SIG-M5 treated with dmso at 0.1 percent for 504 hours (cell line): ENCODE data around the gene IRAK1.

Source experiments
- DNase-seq: peaks from one replicate; lab custom pipeline; 2025; ENCODE audit not compliant: unreplicated experiment; lab: John Stamatoyannopoulos, UW

The IRAK1 gene

DNA sequence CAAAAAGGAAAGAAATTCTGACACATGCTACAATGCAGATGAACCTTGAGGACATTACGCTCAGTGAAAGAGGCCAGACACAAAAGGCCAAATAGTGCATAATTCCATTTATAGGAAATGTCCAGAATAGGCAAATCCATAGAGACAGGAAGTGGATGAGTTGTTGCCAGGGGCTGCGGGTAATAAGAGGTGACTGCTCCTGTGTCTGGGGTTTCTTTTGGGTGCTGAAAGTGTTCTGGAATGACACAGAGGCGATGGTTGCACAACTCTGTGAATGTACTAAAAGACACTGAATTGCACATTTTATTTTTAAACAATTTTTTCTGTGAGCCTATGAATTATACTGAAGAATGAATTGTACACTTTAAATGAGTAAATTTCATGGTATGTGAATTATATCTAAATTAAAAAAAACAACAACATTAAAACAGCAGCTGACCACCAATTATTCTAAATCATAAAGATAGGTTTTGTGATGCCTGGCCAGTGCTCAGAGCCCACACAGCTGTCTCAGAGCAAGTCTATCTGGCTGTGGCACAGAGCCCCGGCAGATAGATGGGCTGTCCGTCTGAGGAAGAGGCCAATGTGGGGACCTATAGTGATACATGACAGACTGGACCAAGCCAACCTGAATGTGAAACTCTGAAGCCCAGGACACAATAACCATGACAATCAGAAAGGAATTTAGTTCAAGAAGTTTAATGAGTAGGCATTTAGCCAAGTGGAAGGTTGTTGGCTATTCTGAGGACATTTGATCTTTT, 23.5 kb upstream of the IRAK1 start:
- peak; percentile 29 for DNase-seq

DNA sequence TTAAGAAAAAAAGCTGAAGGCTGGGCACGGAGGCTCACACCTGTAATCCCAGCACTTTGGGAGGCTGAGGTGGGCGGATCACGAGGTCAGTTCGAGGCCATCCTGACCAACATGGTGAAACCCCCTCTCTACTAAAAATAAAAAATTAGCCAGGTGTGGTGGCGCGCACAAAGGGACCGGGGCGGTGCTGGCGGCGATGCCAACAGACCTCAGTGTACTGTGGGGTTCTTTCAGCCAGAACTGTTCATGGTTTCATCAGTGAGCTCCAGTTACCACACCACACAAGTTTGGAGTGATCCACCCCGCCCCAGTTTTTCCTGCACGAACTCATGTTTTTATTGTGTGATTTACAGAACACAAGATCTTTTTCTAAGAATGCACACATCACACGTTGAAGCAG, 21.2 kb upstream of the IRAK1 start:
- no peak for DNase-seq

GRCh38 chrX:154040307-154040756, 20.6 kb upstream of the IRAK1 start:
- DNase-seq, result peak; percentile 92

DNA sequence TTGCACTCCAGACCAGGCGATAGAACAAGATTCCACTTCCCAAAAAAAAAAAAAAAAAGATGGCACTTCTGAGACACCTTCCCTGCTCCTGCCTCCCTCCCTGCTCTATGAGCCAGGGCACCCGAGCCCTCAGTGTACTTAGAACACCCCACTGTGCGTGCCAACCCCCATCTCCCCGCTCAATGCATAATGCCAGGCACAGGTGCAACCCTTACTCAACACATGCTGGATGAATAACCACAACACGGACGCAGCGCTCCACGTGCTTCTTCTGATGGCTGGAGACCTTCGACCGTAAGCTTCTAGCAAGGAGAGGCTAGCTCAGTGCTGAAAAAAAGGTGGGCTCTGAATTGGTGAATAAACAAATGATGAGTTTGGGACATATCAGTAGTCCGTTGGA, 19.9 kb upstream of the IRAK1 start:
- DNase-seq, result no peak

GRCh38 chrX:154038656-154039055, 19.0 kb upstream of the IRAK1 start:
- no peak for DNase-seq

DNA sequence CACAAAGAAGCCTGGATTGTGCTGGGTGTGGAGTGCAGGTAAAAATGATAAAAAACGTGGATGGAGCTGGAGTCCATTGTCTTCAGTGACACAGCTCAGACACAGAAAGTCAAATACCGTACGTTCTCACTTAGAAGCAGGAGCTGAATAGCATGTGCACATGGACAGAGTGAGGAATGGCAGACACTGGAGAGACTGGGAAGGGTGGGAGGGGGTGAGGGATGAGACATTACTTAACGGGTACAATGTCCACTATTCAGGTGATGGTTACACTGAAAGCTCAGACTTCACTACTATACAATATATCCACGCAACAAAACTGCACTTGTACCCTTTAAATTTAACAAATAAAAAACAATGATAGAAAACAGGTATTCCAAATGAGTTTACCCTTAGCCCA, 18.1 kb upstream of the IRAK1 start:
- no peak for DNase-seq

DNA sequence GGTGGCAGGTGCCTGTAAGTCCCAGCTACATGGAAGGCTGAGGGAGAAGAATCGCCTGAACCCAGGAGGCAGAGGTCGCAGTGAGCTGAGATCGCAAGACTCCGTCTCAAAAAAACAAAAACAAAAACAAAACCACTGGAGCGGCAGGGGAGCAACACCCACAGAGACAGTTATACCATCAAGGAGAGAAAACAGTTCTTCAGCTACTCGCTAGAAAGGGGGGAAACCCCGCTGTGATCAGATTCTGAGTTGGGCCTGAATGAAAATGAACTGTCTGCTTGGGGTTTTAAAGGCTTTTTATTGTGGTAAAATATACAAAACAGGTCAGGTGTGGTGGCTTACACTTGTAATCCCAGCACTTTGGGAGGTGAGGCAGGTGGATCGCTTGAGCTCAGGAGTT, 16.8 kb upstream of the IRAK1 start:
- no peak for DNase-seq

GRCh38 chrX:154033848-154034247, 14.1 kb upstream of the IRAK1 start:
- no peak for DNase-seq

- DNase-seq, result no peak
Measured at GRCh38 chrX:154032653-154033052, 13.0 kb upstream of the IRAK1 start.

- no peak for DNase-seq
Measured at GRCh38 chrX:154032160-154032559, 12.5 kb upstream of the IRAK1 start.

- no peak for DNase-seq
Measured at GRCh38 chrX:154030715-154031305, 11.1 kb upstream of the IRAK1 start.

GRCh38 chrX:154030266-154030665, 10.6 kb upstream of the IRAK1 start:
- DNase-seq, result no peak

- DNase-seq, result no peak
Measured at GRCh38 chrX:154029439-154029838, 9.7 kb upstream of the IRAK1 start.

DNA sequence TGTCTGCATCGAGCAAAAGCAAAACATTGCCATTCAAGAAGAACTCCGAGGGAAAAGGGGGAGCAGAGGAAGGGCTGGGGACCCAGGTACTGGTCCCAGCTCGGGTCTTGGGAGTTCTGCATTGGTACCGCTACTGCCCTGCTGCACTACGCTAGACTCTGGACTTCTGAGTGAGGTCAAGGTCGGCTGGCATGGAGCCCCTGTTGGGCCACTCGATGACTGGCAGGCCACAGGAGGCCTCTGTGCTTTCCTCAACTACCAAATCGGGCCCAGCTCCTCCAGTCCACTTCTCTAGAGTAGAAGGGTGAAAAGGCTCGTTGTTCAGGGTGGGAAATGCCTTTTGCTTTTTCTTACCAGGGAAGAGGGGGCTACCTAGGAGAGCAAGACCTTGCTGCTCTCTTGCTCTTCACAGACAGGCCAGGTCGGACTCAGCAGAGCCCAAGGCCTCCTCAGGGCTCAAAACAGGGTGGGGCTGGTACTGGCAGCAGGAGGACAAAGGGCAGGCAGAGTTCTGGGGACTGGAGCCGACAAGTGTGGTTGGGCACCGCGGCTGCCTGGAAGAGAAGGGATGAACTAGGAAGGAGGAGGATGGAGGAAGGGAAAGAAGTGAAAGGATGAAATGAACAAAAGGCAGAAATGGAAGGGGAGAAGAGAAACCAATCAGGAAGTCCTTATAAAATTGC, 8.9 kb upstream of the IRAK1 start:
- DNase-seq, result no peak

DNA sequence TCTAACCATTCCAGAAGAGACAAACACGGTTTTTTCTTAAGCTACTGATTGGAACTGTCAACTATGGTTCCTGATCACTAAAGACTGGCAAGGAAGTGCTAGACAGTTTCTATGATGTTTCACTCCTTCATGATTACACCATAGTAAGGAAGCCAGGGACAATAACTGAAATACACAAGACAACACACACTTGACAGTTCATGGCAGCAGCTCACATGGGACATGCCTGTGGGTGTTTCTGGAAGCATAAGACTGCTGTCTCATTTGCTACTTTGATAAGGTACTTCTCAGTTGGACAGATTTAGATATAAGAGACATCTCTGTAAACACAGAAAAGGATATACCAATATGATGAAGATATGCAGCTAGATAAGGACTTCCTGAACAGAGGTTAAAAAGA, 8.3 kb upstream of the IRAK1 start:
- no peak for DNase-seq

DNA sequence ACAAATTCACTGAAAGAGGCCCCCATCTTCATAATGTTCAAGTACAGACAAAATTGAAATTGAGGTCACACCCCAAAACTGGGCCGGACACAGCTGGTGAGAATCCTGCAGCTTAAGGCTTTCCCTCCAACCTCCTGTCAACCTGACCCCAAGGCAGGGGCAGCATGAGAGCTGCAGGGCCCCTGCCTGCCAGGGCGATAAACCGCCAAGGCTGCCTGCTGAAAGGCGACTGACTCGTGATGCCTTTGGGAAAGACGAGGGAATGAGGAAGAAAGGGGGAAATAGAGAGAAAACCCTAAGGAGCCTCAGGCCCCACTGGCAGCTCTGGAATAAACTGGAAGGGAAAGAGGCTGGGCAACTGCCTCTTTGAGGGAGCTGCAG, 7.3 kb upstream of the IRAK1 start:
- no peak for DNase-seq

- no peak for DNase-seq
Measured at GRCh38 chrX:154026136-154027021, 6.7 kb upstream of the IRAK1 start.

DNA sequence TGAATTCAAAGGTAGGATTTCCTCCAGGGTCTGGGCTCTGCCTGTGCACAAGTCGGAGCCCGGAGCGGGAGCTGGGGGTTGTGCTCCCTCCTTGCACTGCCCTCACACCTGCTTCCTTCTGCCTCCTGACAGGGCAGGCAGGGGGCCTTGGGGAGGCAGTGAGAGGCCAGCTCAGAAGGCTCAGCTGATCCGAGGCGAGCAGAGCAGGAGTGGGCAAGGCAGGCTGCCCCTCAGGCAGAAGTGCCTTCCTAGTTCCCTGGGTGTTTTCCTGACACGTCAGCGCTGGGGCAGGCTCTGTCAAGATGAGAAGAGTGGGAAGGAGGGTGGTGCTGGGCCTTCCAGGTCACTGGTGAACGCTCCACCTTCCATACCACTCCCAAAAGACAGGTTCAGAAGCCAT, 5.5 kb upstream of the IRAK1 start:
- no peak for DNase-seq

- DNase-seq, result no peak
Measured at GRCh38 chrX:154024271-154024670, 4.6 kb upstream of the IRAK1 start.

DNA sequence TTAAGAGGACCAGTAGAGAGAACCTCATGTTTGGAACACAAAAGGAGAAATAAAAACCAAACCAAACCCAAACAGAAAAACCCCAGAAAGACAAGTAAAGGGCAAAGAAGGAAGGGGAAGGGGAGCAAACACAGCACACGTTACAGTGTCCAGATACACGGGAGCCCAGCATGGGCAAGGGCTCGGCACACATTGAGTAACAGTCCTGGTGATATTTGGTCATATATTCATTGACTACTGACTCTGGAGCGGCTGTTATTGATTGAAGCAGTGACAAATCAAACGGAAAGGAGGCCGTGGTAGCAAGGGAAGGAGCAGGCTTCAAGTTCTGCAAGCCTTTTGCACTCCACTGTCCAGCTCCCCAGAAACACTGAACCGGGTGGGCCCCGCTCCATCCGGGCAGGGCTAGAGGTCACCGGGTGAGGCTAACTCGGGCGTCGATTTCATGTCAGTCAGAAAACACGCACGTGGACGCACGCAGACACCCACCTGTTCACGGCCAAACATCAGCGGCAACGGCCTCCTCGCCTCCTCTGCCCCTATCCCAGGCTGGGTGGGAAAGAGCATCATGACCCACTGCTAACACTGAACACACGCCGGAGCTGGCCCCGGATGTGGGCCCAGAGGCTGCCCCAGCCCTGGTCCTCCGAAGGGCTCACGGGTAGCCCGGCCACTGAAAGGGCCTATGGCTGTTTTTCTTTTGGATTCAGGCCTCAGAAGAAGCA, 3.7 kb upstream of the IRAK1 start:
- no peak for DNase-seq

DNA sequence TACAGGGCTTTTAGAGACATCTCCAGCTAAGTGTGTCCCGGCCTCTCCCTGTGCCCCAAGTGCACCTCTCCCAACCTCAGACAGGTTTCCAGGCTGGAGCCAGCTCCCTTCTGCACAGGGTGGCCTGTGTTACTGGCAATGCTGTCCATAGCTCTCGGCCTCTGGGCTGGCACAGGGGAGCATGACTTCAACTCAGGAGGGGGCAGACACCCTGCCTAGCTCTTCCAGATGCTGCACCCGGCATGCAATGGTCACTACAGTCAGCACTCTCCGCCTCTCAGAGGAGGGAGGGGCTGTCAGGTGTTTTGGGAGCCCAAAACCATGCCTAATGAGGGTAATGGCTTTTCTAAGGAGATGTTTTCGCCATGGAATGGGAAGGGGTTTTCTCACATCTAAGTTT, 2.4 kb upstream of the IRAK1 start:
- no peak for DNase-seq
